Activated naive CD4-positive, alpha-beta T cell treated with anti-CD3 and anti-CD28 coated beads for 36 hours (primary cell): ENCODE measurements around the gene FLT1. TPM values are rescaled to one million over a fixed set of nuclear protein-coding genes. Genes with fewer than 3 reads are reported as not detected.

ENCODE experiments used
- CTCF ChIA-PET: fragments of 350-600 bp; sonication (Branson Sonifier 250); formaldehyde crosslinking; loops from one replicate; lab custom pipeline; 2021; ENCODE audit warnings: antibody characterized with exemption; lab: Charles Lee
- DNase-seq: peaks from one replicate; pipeline ENCODE4 v3.0.0-alpha.2; 2020
- H3K27ac Mint-ChIP-seq: one replicate; pipeline ENCODE4 v1.8.0; 2021; ENCODE audit warnings: mild to moderate bottlenecking, mixed read lengths
- H3K27me3 Mint-ChIP-seq: one replicate; pipeline ENCODE4 v1.8.0; 2021; ENCODE audit warnings: low read depth, mixed read lengths
- H3K36me3 Mint-ChIP-seq: one replicate; pipeline ENCODE4 v1.8.0; 2021; ENCODE audit warnings: low read depth, mixed read lengths
- H3K4me1 Mint-ChIP-seq: one replicate; pipeline ENCODE4 v1.8.0; 2021; ENCODE audit warnings: low read depth, mixed read lengths
- H3K4me3 Mint-ChIP-seq: one replicate; pipeline ENCODE4 v1.8.0; 2021; ENCODE audit warnings: mild to moderate bottlenecking, moderate library complexity, mixed read lengths
- H3K9me3 Mint-ChIP-seq: one replicate; pipeline ENCODE4 v1.8.0; 2021; ENCODE audit warnings: mixed read lengths
- intact Hi-C: fragments of 100-400 bp; cut with micrococcal nuclease; formaldehyde crosslinking; loops from one replicate; pipeline ENCODE4 v1.15.1; 2023
- total RNA-seq, 2 experiments: library from RNA; stranded (reverse); gene quantifications; one replicate each; pipeline ENCODE4 v1.2.3, GENCODE V29; 2021

Gene FLT1
- total RNA-seq, 2 experiments from 2014 or later, result 21.8 to 21.9 TPM

GRCh38 chr13:28464861-28465460 lies 30.0 kb downstream of the FLT1 start:
- CTCF ChIA-PET, result no interaction called here
- H3K9me3 Mint-ChIP-seq, result no peaks in the 10 kb centered on the region

DNA sequence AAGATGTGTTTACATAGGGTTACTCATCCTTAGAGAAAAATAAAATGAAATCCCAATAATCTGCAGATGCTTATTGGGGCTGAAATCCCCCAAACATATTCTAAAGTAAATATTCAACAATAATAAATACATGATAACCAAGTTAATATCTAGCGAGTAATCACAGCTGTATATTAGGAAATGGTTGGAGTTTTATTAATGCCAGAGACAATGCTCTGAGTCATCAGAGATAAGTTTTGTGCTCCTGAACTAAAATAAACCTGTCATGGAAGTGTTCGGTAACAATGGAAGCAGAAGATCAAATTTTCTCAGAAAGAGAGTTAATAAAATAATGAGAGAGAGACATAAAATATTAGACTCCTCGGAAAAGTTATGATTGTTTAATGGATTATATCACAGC lies 31.4 kb downstream of the FLT1 start:
- H3K9me3 Mint-ChIP-seq, result no peaks in the 10 kb centered on the region
- H3K27ac Mint-ChIP-seq, result no peak overlapping the region
- intact Hi-C loops, result no loop called here
- H3K4me1 Mint-ChIP-seq, result no peaks in the 10 kb centered on the region
- no peak overlapping the region for H3K4me3 Mint-ChIP-seq
- CTCF ChIA-PET, result no interaction called here
- DNase-seq, result no peak
- peaks cover 18% of the 10 kb centered on the region for H3K36me3 Mint-ChIP-seq
- H3K27me3 Mint-ChIP-seq, result no peaks in the 10 kb centered on the region

More at GRCh38 chr13:28464861-28465460, 30.0 kb downstream of the FLT1 start:
- H3K27ac Mint-ChIP-seq, result no peak overlapping the region
- no peak overlapping the region for H3K4me3 Mint-ChIP-seq
- intact Hi-C loops, result no loop called here
- H3K36me3 Mint-ChIP-seq, result peaks cover 14% of the 10 kb centered on the region
- H3K27me3 Mint-ChIP-seq, result peaks cover 3% of the 10 kb centered on the region
- DNase-seq, result no peak
- H3K4me1 Mint-ChIP-seq, result no peaks in the 10 kb centered on the region

- Mint-ChIP-seq H3K9me3 (no peaks in the 10 kb centered on the region), H3K27me3 (no peaks in the 10 kb centered on the region)
- intact Hi-C loops, result no loop called here
Observed at GRCh38 chr13:28459911-28460310, 35.0 kb downstream of the FLT1 start.

DNA sequence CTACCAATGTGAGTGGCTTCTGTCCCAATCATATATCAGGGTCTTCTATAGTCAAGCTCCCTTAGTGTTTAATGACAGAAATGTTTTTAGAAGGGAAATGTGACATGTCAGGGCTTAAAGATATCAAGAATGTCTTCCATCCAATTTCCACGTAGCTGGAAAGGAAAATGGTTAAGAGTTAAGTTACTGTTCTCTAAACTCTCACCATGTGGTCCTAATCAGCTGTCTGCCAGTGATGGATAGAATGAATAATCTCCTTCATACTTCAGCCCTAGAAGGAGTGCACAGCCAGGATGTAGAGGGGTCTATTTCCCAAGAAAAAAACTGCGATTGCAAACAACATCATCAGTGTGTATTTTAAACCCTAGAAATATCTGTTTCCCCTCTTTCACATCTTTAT lies 36.3 kb downstream of the FLT1 start:
- H3K27ac Mint-ChIP-seq, result no peak overlapping the region
- DNase-seq, result no peak
- no peaks in the 10 kb centered on the region for H3K27me3 Mint-ChIP-seq
- peaks cover 15% of the 10 kb centered on the region for H3K36me3 Mint-ChIP-seq
- intact Hi-C loops, result no loop called here
- no peaks in the 10 kb centered on the region for H3K9me3 Mint-ChIP-seq
- CTCF ChIA-PET, result no interaction called here
- no peak overlapping the region for H3K4me3 Mint-ChIP-seq
- no peaks in the 10 kb centered on the region for H3K4me1 Mint-ChIP-seq

More at GRCh38 chr13:28459911-28460310, 35.0 kb downstream of the FLT1 start:
- H3K27ac Mint-ChIP-seq, result no peak overlapping the region
- DNase-seq, result no peak
- CTCF ChIA-PET, result interaction anchor here (0.5 kb wide), 1 partner anchor 338 kb away, joined by 5 read pairs; no protein-coding TSS in a partner anchor
- peaks cover 9% of the 10 kb centered on the region for H3K36me3 Mint-ChIP-seq
- H3K4me3 Mint-ChIP-seq, result no peak overlapping the region
- no peaks in the 10 kb centered on the region for H3K4me1 Mint-ChIP-seq

GRCh38 chr13:28458051-28458450 lies 36.9 kb downstream of the FLT1 start:
- Mint-ChIP-seq H3K27ac (peak overlapping the region; percentile 53), H3K9me3 (no peaks in the 10 kb centered on the region), H3K4me3 (no peak overlapping the region), H3K27me3 (no peaks in the 10 kb centered on the region), H3K36me3 (peaks cover 15% of the 10 kb centered on the region), H3K4me1 (no peaks in the 10 kb centered on the region)
- CTCF ChIA-PET, result no interaction called here
- DNase-seq, result no peak
- intact Hi-C loops, result no loop called here

GRCh38 chr13:28457521-28457920 lies 37.4 kb downstream of the FLT1 start:
- no peak overlapping the region for H3K4me3 Mint-ChIP-seq
- CTCF ChIA-PET, result interaction anchor here (0.5 kb wide), 1 partner anchor 49 kb away, joined by 3 read pairs; no protein-coding TSS in a partner anchor
- H3K36me3 Mint-ChIP-seq, result peaks cover 11% of the 10 kb centered on the region
- DNase-seq, result no peak
- H3K9me3 Mint-ChIP-seq, result no peaks in the 10 kb centered on the region
- intact Hi-C loops, result no loop called here
- no peaks in the 10 kb centered on the region for H3K4me1 Mint-ChIP-seq
- no peaks in the 10 kb centered on the region for H3K27me3 Mint-ChIP-seq
- no peak overlapping the region for H3K27ac Mint-ChIP-seq

GRCh38 chr13:28455580-28456194 lies 39.2 kb downstream of the FLT1 start:
- H3K4me3 Mint-ChIP-seq, result no peak overlapping the region
- H3K4me1 Mint-ChIP-seq, result no peaks in the 10 kb centered on the region
- no peaks in the 10 kb centered on the region for H3K9me3 Mint-ChIP-seq
- no peak overlapping the region for H3K27ac Mint-ChIP-seq
- intact Hi-C loops, result no loop called here
- peaks cover 4% of the 10 kb centered on the region for H3K27me3 Mint-ChIP-seq
- CTCF ChIA-PET, result no interaction called here
- H3K36me3 Mint-ChIP-seq, result peaks cover 9% of the 10 kb centered on the region
- no peak for DNase-seq

GRCh38 chr13:28452755-28453154 lies 42.2 kb downstream of the FLT1 start:
- Mint-ChIP-seq H3K27ac (no peak overlapping the region), H3K9me3 (peaks cover 7% of the 10 kb centered on the region), H3K36me3 (peaks cover 24% of the 10 kb centered on the region), H3K4me3 (no peak overlapping the region), H3K27me3 (peaks cover 4% of the 10 kb centered on the region), H3K4me1 (no peaks in the 10 kb centered on the region)
- CTCF ChIA-PET, result no interaction called here
- intact Hi-C loops, result no loop called here
- DNase-seq, result no peak

- peaks cover 26% of the 10 kb centered on the region for H3K36me3 Mint-ChIP-seq
- peaks cover 7% of the 10 kb centered on the region for H3K9me3 Mint-ChIP-seq
- H3K27me3 Mint-ChIP-seq, result peaks cover 4% of the 10 kb centered on the region
- intact Hi-C loops, result no loop called here
- H3K4me1 Mint-ChIP-seq, result no peaks in the 10 kb centered on the region
- no peak for DNase-seq
- no peak overlapping the region for H3K4me3 Mint-ChIP-seq
- no peak overlapping the region for H3K27ac Mint-ChIP-seq
- CTCF ChIA-PET, result no interaction called here
Observed at GRCh38 chr13:28451482-28452217, 43.3 kb downstream of the FLT1 start.

DNA sequence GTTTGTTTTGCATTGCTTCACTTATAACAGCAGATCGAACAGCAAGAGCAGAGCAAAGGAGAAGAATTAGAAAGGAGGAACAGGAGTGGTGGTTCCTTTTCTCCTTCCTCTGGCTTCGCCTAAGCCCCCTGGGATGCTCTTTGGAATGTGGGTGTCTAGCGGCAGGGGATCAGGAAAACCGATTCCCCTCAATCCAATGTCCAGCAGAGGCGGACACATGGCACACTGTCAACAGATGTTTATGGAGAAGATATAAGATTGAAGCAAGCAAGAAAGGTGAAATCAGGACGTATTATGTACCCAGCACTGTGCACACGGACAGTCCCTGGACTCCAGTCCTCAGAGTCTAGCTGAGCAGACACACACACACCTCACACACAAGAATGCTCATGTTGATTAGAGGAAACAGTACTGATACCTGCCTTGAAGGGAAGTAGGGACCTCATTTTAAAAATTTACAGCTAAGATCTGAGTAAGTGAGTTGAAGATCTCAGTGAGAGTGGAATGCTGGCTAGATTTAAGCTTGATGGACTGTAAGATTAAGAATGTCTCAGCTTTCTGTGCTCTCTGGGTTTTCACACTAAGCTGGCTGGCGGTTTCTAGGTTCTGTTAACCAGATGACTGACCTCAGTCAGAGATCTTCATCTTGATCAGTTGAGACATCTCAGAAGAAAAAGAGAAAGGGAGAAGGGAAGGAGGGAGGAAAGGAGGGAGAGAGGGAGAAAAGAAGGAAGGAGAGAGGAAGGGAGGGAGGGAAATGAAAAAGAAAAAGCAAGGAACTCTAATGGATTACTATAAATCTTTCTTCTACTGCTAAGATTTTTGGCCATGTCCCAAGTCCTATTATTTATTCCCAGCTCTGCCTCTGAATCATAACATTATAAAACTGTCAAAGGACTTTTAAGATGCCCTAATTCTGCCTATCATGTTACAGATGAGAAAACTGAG lies 44.8 kb downstream of the FLT1 start:
- Mint-ChIP-seq H3K27ac (no peak overlapping the region), H3K4me1 (no peaks in the 10 kb centered on the region), H3K27me3 (peaks cover 4% of the 10 kb centered on the region), H3K9me3 (peaks cover 9% of the 10 kb centered on the region), H3K36me3 (peaks cover 32% of the 10 kb centered on the region), H3K4me3 (no peak overlapping the region)
- intact Hi-C loops, result no loop called here
- CTCF ChIA-PET, result no interaction called here
- no peak for DNase-seq

GRCh38 chr13:28448651-28449358 lies 46.1 kb downstream of the FLT1 start:
- H3K9me3 Mint-ChIP-seq, result peaks cover 9% of the 10 kb centered on the region
- CTCF ChIA-PET, result no interaction called here
- no peak for DNase-seq
- intact Hi-C loops, result no loop called here
- no peaks in the 10 kb centered on the region for H3K4me1 Mint-ChIP-seq
- H3K36me3 Mint-ChIP-seq, result peaks cover 34% of the 10 kb centered on the region
- no peak overlapping the region for H3K27ac Mint-ChIP-seq
- H3K4me3 Mint-ChIP-seq, result no peak overlapping the region
- peaks cover 4% of the 10 kb centered on the region for H3K27me3 Mint-ChIP-seq
